HepG2 (cell line): ENCODE measurements around the gene PRSS8. TPM values are rescaled to one million over a fixed set of nuclear protein-coding genes. Genes with fewer than 3 reads are reported as not detected.
A peak's percentile ranks its signal among the peaks of the same experiment; 100 is the strongest.

Experiments used
- ARNTL ChIP-seq: sonication (generic); formaldehyde crosslinking; IDR thresholded peaks from 2 replicates; pipeline ENCODE4 v1.4.0; 2020; ENCODE audit warnings: mild to moderate bottlenecking, missing genetic modification reagents
- ATF7-NPFF ChIP-seq: sonication (generic); formaldehyde crosslinking; IDR thresholded peaks from 2 replicates; pipeline ENCODE4 v1.8.1; 2023; ENCODE audit warnings: mild to moderate bottlenecking, low read depth, missing genetic modification reagents, moderate library complexity
- CBX5 ChIP-seq: sonication (generic); formaldehyde crosslinking; IDR thresholded peaks from 2 replicates; pipeline ENCODE4 v1.4.0; 2020; ENCODE audit warnings: missing genetic modification reagents, borderline replicate concordance
- CREB1 ChIP-seq, 2 experiments: fragments of 450-650 bp in 1 of 2; IDR thresholded peaks; 2 replicates each; pipeline ENCODE4 v1.6.1; 2016 to 2017; ENCODE audit warnings: control low read depth in 1 of 2, mild to moderate bottlenecking in 1 of 2, missing compliant biosample characterization in 1 of 2, missing genetic modification characterization in 1 of 2
- HDAC6 ChIP-seq: fragments of 200-600 bp; sonication (generic); IDR thresholded peaks from 2 replicates; pipeline ENCODE4 v1.7.0; 2017; ENCODE audit warnings: mild to moderate bottlenecking, antibody characterized with exemption, low read length, low read depth
- HNRNPLL ChIP-seq: fragments of 200-400 bp; formaldehyde crosslinking; IDR thresholded peaks from 2 replicates; pipeline ENCODE4 v1.6.1; 2017; ENCODE audit warnings: mild to moderate bottlenecking, low read depth, low read length; ENCODE audit not compliant: poor library complexity, severe bottlenecking
- MAZ ChIP-seq, 2 experiments: sonication (generic) in 1 of 2; formaldehyde crosslinking in 1 of 2; IDR thresholded peaks; 2 replicates each; pipeline versions ENCODE4 v1.5.0 to v1.6.1; 2012 to 2020; ENCODE audit warnings: low read depth in 2 of 2, mild to moderate bottlenecking in 2 of 2, borderline replicate concordance in 1 of 2, improper control_type of control experiment in 1 of 2, low read length in 1 of 2, missing genetic modification reagents in 1 of 2, moderate library complexity in 1 of 2
- NFE2L1 ChIP-seq: sonication (generic); formaldehyde crosslinking; IDR thresholded peaks from 2 replicates; pipeline ENCODE4 v1.4.0; 2020; ENCODE audit warnings: missing genetic modification reagents, mild to moderate bottlenecking, borderline replicate concordance
- PAX8 ChIP-seq: sonication (generic); formaldehyde crosslinking; IDR thresholded peaks from 2 replicates; pipeline ENCODE4 v1.8.0; 2022; ENCODE audit warnings: mild to moderate bottlenecking, missing genetic modification reagents, borderline replicate concordance
- SP5 ChIP-seq: IDR thresholded peaks from 2 replicates; pipeline ENCODE4 v1.6.1; 2016; ENCODE audit warnings: low read depth, borderline replicate concordance
- ZFP62 ChIP-seq: sonication (generic); formaldehyde crosslinking; IDR thresholded peaks from 2 replicates; pipeline ENCODE4 v1.4.0; 2020; ENCODE audit warnings: missing genetic modification reagents
- ZNF207 ChIP-seq: fragments of 450-650 bp; IDR thresholded peaks from 2 replicates; pipeline ENCODE4 v1.6.1; 2016; ENCODE audit warnings: antibody characterized with exemption, borderline replicate concordance
- ZNF550 ChIP-seq: sonication (generic); formaldehyde crosslinking; IDR thresholded peaks from 2 replicates; pipeline ENCODE4 v1.4.0; 2020; ENCODE audit warnings: mild to moderate bottlenecking, missing genetic modification reagents, borderline replicate concordance
- ZNF672 ChIP-seq: sonication (generic); formaldehyde crosslinking; IDR thresholded peaks from 2 replicates; pipeline ENCODE4 v1.8.1; 2022; ENCODE audit warnings: missing genetic modification reagents
- ZNF841 ChIP-seq: sonication (generic); formaldehyde crosslinking; IDR thresholded peaks from 2 replicates; pipeline ENCODE4 v1.8.1; 2023; ENCODE audit warnings: missing genetic modification reagents, borderline replicate concordance
- polyA plus RNA-seq, 8 experiments: library from polyadenylated mRNA; depleted of rRNA in 3 of 8; stranded (reverse) in 7 of 8; unstranded in 1 of 8; fragments of >200 nt; fragmentation: Illumina TruSeq in 4 of 8; extraction: Trizol in 4 of 8; gene quantifications; 2 replicates each; pipeline versions ENCODE4 v1.2.1 to v1.2.3, GENCODE V29; 2011 to 2016; ENCODE audit warnings: low read depth in 4 of 8, missing spikeins in 1 of 8, mixed read lengths in 1 of 8; ENCODE audit not compliant: insufficient read depth in 1 of 8
- total RNA-seq, 5 experiments: library from RNA; depleted of rRNA; stranded (reverse); fragments of >200 nt; fragmentation: Illumina TruSeq; extraction: Trizol; gene quantifications; 2 replicates each; pipeline ENCODE4 v1.2.3, GENCODE V29; 2016; ENCODE audit warnings: low read depth in 1 of 5
- TF ChIP-seq, protein P1 (sequence below): sonication (generic); formaldehyde crosslinking; conservative IDR thresholded peaks from 2 replicates; pipeline ENCODE4 v1.8.0; 2022; ENCODE audit warnings: low read depth, missing genetic modification reagents
- TF ChIP-seq, protein P2 (sequence below): sonication (generic); formaldehyde crosslinking; IDR thresholded peaks from 2 replicates; pipeline ENCODE4 v1.4.0; 2020; ENCODE audit warnings: mild to moderate bottlenecking, missing genetic modification reagents
- TF ChIP-seq, protein P3 (sequence below): sonication (generic); formaldehyde crosslinking; IDR thresholded peaks from 2 replicates; pipeline ENCODE4 v1.5.0; 2020; ENCODE audit warnings: missing genetic modification reagents, mild to moderate bottlenecking, borderline replicate concordance
- TF ChIP-seq, protein P4 (sequence below): sonication (generic); formaldehyde crosslinking; IDR thresholded peaks from 2 replicates; pipeline ENCODE4 v1.9.0; 2022; ENCODE audit warnings: missing genetic modification reagents, mild to moderate bottlenecking, borderline replicate concordance
- TF ChIP-seq, protein P5 (sequence below): sonication (generic); formaldehyde crosslinking; IDR thresholded peaks from 2 replicates; pipeline ENCODE4 v1.5.0; 2020; ENCODE audit warnings: missing genetic modification reagents

The PRSS8 gene
- total and polyA plus RNA-seq, 2 of the 13 experiments (the other 11 are each of a cell fraction or from before 2014, with no cell fraction given): 2.6 to 7.2 TPM

DNA sequence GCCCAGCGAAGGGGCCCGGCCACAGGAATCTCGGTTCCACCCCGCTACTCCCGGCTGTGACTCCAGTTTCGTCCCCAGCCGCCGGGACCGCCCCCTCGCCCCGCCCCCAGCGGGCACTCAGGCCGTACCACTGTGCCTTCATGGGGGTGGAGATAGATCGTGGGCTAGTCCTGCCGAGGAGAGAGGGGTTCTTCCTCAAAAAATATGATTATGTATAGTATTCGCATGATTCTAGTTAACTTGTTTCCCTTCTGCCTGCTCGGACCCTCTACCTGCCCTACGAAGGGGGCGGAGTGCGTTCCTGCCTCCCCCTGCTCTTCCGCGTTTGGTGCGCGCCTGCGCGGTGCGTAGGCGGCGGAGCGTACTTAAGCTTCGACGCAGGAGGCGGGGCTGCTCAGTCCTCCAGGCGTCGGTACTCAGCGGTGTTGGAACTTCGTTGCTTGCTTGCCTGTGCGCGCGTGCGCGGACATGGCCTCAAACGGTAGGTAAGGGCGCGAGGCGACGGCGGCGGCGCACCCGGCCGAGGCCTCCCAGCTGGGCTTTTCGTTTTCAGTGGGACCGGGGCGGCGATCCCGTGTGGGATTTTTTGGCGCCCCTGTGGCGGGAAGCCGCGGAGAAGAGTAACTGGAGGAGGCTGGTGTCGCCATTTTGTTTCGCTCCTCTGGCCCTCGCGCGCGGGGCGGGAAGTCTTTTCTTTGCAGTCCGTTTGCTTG lies 44.4 kb upstream of the PRSS8 start, which contains the start of gene FUS (continued):
- TF ChIP-seq MAZ (IDR thresholded peaks at IDR 0.05; ENCODE audit: borderline replicate concordance, low read depth, low read length) (peak; percentile 84), MAZ (CRISPR knock-in tag; IDR thresholded peaks at IDR 0.05; ENCODE audit: low read depth) (peak; percentile 92), CREB1 (IDR thresholded peaks at IDR 0.05) (peak; percentile 76), CREB1 (CRISPR knock-in tag; IDR thresholded peaks at IDR 0.05) (peak; percentile 80), NFE2L1 (CRISPR knock-in tag) (no peak), HDAC6 (peak; percentile 78; the same call in 1 of the 2 replicates), ZFP62 (CRISPR knock-in tag) (0 out of 2 replicates have a peak, but pooled peaks have one; percentile 50), ATF7-NPFF (CRISPR knock-in tag) (peak; percentile 84), ZNF207 (peak; percentile 71; the same call in 1 of the 2 replicates), CBX5 (CRISPR knock-in tag) (peak; percentile 95), SP5 (CRISPR knock-in tag) (peak; percentile 95), ARNTL (no peak; the same call in 1 of the 2 replicates), HNRNPLL (peak; percentile 97), ZNF672 (CRISPR knock-in tag) (peak; percentile 85; the same call in 1 of the 2 replicates), ZNF550 (peak; percentile 78; the same call in 1 of the 2 replicates), PAX8 (CRISPR knock-in tag) (peak; percentile 94; the same call in 1 of the 2 replicates), ZNF841 (CRISPR knock-in tag) (0 out of 2 replicates have a peak, but pooled peaks have one; percentile 69)
- TF ChIP-seq, protein P1, sequence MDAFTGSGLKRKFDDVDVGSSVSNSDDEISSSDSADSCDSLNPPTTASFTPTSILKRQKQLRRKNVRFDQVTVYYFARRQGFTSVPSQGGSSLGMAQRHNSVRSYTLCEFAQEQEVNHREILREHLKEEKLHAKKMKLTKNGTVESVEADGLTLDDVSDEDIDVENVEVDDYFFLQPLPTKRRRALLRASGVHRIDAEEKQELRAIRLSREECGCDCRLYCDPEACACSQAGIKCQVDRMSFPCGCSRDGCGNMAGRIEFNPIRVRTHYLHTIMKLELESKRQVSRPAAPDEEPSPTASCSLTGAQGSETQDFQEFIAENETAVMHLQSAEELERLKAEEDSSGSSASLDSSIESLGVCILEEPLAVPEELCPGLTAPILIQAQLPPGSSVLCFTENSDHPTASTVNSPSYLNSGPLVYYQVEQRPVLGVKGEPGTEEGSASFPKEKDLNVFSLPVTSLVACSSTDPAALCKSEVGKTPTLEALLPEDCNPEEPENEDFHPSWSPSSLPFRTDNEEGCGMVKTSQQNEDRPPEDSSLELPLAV (CRISPR knock-in tag): peak; percentile 90
- TF ChIP-seq, protein P2, sequence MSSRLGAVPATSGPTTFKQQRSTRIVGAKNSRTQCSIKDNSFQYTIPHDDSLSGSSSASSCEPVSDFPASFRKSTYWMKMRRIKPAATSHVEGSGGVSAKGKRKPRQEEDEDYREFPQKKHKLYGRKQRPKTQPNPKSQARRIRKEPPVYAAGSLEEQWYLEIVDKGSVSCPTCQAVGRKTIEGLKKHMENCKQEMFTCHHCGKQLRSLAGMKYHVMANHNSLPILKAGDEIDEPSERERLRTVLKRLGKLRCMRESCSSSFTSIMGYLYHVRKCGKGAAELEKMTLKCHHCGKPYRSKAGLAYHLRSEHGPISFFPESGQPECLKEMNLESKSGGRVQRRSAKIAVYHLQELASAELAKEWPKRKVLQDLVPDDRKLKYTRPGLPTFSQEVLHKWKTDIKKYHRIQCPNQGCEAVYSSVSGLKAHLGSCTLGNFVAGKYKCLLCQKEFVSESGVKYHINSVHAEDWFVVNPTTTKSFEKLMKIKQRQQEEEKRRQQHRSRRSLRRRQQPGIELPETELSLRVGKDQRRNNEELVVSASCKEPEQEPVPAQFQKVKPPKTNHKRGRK (CRISPR knock-in tag): no peak
- TF ChIP-seq, protein P3, sequence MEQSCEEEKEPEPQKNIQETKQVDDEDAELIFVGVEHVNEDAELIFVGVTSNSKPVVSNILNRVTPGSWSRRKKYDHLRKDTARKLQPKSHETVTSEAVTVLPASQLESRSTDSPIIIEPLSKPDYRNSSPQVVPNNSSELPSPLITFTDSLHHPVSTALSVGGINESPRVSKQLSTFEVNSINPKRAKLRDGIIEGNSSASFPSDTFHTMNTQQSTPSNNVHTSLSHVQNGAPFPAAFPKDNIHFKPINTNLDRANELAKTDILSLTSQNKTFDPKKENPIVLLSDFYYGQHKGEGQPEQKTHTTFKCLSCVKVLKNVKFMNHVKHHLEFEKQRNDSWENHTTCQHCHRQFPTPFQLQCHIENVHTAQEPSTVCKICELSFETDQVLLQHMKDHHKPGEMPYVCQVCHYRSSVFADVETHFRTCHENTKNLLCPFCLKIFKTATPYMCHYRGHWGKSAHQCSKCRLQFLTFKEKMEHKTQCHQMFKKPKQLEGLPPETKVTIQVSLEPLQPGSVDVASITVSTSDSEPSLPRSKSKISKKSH: no peak; the same call in 1 of the 2 replicates
- TF ChIP-seq, protein P4, sequence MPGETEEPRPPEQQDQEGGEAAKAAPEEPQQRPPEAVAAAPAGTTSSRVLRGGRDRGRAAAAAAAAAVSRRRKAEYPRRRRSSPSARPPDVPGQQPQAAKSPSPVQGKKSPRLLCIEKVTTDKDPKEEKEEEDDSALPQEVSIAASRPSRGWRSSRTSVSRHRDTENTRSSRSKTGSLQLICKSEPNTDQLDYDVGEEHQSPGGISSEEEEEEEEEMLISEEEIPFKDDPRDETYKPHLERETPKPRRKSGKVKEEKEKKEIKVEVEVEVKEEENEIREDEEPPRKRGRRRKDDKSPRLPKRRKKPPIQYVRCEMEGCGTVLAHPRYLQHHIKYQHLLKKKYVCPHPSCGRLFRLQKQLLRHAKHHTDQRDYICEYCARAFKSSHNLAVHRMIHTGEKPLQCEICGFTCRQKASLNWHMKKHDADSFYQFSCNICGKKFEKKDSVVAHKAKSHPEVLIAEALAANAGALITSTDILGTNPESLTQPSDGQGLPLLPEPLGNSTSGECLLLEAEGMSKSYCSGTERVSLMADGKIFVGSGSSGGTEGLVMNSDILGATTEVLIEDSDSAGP: peak; percentile 96
- TF ChIP-seq, protein P5, sequence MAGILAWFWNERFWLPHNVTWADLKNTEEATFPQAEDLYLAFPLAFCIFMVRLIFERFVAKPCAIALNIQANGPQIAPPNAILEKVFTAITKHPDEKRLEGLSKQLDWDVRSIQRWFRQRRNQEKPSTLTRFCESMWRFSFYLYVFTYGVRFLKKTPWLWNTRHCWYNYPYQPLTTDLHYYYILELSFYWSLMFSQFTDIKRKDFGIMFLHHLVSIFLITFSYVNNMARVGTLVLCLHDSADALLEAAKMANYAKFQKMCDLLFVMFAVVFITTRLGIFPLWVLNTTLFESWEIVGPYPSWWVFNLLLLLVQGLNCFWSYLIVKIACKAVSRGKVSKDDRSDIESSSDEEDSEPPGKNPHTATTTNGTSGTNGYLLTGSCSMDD (CRISPR knock-in tag): no peak
